ENCODE data around the gene NMBR.

GRCh38 chr6:142189057-142189456, 42.1 kb upstream of the NMBR start:
- TF ChIP-seq POLR2A (IDR thresholded peaks at IDR 0.05), result no peak
- TF ChIP-seq, protein P1, sequence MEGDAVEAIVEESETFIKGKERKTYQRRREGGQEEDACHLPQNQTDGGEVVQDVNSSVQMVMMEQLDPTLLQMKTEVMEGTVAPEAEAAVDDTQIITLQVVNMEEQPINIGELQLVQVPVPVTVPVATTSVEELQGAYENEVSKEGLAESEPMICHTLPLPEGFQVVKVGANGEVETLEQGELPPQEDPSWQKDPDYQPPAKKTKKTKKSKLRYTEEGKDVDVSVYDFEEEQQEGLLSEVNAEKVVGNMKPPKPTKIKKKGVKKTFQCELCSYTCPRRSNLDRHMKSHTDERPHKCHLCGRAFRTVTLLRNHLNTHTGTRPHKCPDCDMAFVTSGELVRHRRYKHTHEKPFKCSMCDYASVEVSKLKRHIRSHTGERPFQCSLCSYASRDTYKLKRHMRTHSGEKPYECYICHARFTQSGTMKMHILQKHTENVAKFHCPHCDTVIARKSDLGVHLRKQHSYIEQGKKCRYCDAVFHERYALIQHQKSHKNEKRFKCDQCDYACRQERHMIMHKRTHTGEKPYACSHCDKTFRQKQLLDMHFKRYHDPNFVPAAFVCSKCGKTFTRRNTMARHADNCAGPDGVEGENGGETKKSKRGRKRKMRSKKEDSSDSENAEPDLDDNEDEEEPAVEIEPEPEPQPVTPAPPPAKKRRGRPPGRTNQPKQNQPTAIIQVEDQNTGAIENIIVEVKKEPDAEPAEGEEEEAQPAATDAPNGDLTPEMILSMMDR (IDR thresholded peaks at IDR 0.05), result no peak

All from uterus (tissue), 2 donors.